ENCODE data around the gene CCDC146. TPM values are rescaled to one million over a fixed set of nuclear protein-coding genes. Genes with fewer than 3 reads are reported as not detected.

The CCDC146 gene
- polyA plus RNA-seq, 1 donor from 2014 or later = 13.0 TPM

- Histone ChIP-seq H4K20me1 (ENCODE audit: insufficient read depth) (no peaks in the 10 kb centered on the region), H3K27me3 (ENCODE audit: insufficient read depth, low read depth, low read length) (no peaks in the 10 kb centered on the region)
- no peak for TF ChIP-seq REST (IDR thresholded peaks at IDR 0.05; ENCODE audit: borderline replicate concordance)
- TF ChIP-seq POLR2AphosphoS5 (IDR thresholded peaks at IDR 0.05) = no peak
- TF ChIP-seq MXI1 (conservative IDR thresholded peaks at IDR 0.05; ENCODE audit: poor library complexity, severe bottlenecking) = no peak
Observed at GRCh38 chr7:77248154-77248553, 125.7 kb downstream of the CCDC146 start.

GRCh38 chr7:77252506-77252905 is 130.1 kb downstream of the CCDC146 start:
- no peak overlapping the region for H3K27ac ChIP-seq (ENCODE audit: low read length)
- H3K4me3 ChIP-seq (ENCODE audit: low read length) = no peak overlapping the region
- no peaks in the 10 kb centered on the region for H3K9me2 ChIP-seq (ENCODE audit: insufficient read depth, low read length)

More at GRCh38 chr7:77248154-77248553, 125.7 kb downstream of the CCDC146 start:
- Histone ChIP-seq H3K27ac (ENCODE audit: low read length) (no peak overlapping the region), H3K4me2 (ENCODE audit: low read length) (no peak overlapping the region), H3K9me3 (ENCODE audit: low read length) (no peaks in the 10 kb centered on the region), H2AFZ (ENCODE audit: low read depth, low read length) (no peak overlapping the region), H3K4me3 (ENCODE audit: low read length) (no peak overlapping the region), H3F3A (ENCODE audit: insufficient read depth, low read length, poor library complexity, severe bottlenecking) (no peaks in the 10 kb centered on the region), H3K9me2 (ENCODE audit: insufficient read depth, low read length) (no peaks in the 10 kb centered on the region), H3K9ac (ENCODE audit: low read length) (no peak overlapping the region), H3K36me3 (ENCODE audit: insufficient read depth, low read length) (no peaks in the 10 kb centered on the region), H3K79me2 (replicated peaks; ENCODE audit: insufficient read depth, low read length) (no peaks in the 10 kb centered on the region)

More at GRCh38 chr7:77252506-77252905, 130.1 kb downstream of the CCDC146 start:
- no peak overlapping the region for H3K9ac ChIP-seq (ENCODE audit: low read length)
- TF ChIP-seq EZH2 (IDR thresholded peaks at IDR 0.05; ENCODE audit: borderline replicate concordance, insufficient read depth, low read length, poor library complexity, severe bottlenecking) (no peak), POLR2AphosphoS5 (IDR thresholded peaks at IDR 0.05) (no peak), TAF1 (IDR thresholded peaks at IDR 0.05; ENCODE audit: low read depth) (no peak), REST (IDR thresholded peaks at IDR 0.05; ENCODE audit: borderline replicate concordance) (no peak)
- H3K27me3 ChIP-seq (ENCODE audit: insufficient read depth, low read depth, low read length) = no peaks in the 10 kb centered on the region
- H3K36me3 ChIP-seq (ENCODE audit: insufficient read depth, low read length) = no peaks in the 10 kb centered on the region
- H3K9me3 ChIP-seq (ENCODE audit: low read length) = no peaks in the 10 kb centered on the region
- H3F3A ChIP-seq (ENCODE audit: insufficient read depth, low read length, poor library complexity, severe bottlenecking) = no peaks in the 10 kb centered on the region
- H3K79me2 ChIP-seq (replicated peaks; ENCODE audit: insufficient read depth, low read length) = no peaks in the 10 kb centered on the region
- H4K20me1 ChIP-seq (ENCODE audit: insufficient read depth) = no peaks in the 10 kb centered on the region
- no peak overlapping the region for H3K4me2 ChIP-seq (ENCODE audit: low read length)
- H2AFZ ChIP-seq (ENCODE audit: low read depth, low read length) = no peak overlapping the region

Data from neural cell (in vitro differentiated cells).